Trophoblast cell (in vitro differentiated cells and primary cell): Measurements from ENCODE around the gene FREM1.
A peak's percentile ranks its signal among the peaks of the same experiment; 100 is the strongest.

ENCODE experiments used
- DNase-seq, 2 donors: peaks; one replicate each; pipeline ENCODE4 v3.0.0-alpha.2; 2016
- H2AFZ ChIP-seq: 2 replicates; pipeline ENCODE4 v1.6.1; 2013; ENCODE audit warnings: low read length, moderate library complexity, mild to moderate bottlenecking; ENCODE audit not compliant: insufficient read depth, poor library complexity
- H2AK5ac ChIP-seq: 2 replicates; pipeline ENCODE4 v1.6.1; 2013; ENCODE audit warnings: mild to moderate bottlenecking, low read length
- H2BK120ac ChIP-seq: 2 replicates; pipeline ENCODE4 v1.6.1; 2013; ENCODE audit warnings: low read length, mild to moderate bottlenecking, moderate library complexity; ENCODE audit not compliant: insufficient read depth, poor library complexity
- H2BK12ac ChIP-seq: 2 replicates; pipeline ENCODE4 v1.6.1; 2013; ENCODE audit warnings: mild to moderate bottlenecking, low read length, moderate library complexity
- H2BK5ac ChIP-seq: 2 replicates; pipeline ENCODE4 v1.6.1; 2013; ENCODE audit warnings: low read length, low read depth, moderate library complexity, mild to moderate bottlenecking; ENCODE audit not compliant: poor library complexity
- H3K14ac ChIP-seq: 2 replicates; pipeline ENCODE4 v1.6.1; 2013; ENCODE audit warnings: mild to moderate bottlenecking, low read length
- H3K18ac ChIP-seq: 2 replicates; pipeline ENCODE4 v1.6.1; 2013; ENCODE audit warnings: mild to moderate bottlenecking, low read length
- H3K23ac ChIP-seq: 2 replicates; pipeline ENCODE4 v1.6.1; 2013; ENCODE audit warnings: low read length
- H3K27ac ChIP-seq: 2 replicates; pipeline ENCODE4 v1.5.1; 2013; ENCODE audit warnings: low read depth, mild to moderate bottlenecking, inconsistent platforms, low read length, moderate library complexity
- H3K27me3 ChIP-seq: 2 replicates; pipeline ENCODE4 v1.6.1; 2013; ENCODE audit warnings: inconsistent platforms, mild to moderate bottlenecking, low read length, moderate library complexity; ENCODE audit not compliant: insufficient read depth
- H3K36me3 ChIP-seq, 2 experiments: 1 replicate in 1 of 2; 2 replicates in 1 of 2; pipeline ENCODE4 v1.6.1; 2013; ENCODE audit warnings: low read length in 2 of 2, mild to moderate bottlenecking in 2 of 2, moderate library complexity in 1 of 2; ENCODE audit not compliant: insufficient read depth in 2 of 2, control insufficient read depth in 1 of 2
- H3K4ac ChIP-seq: 2 replicates; pipeline ENCODE4 v1.6.1; 2013; ENCODE audit warnings: low read depth, mild to moderate bottlenecking, low read length, moderate library complexity
- H3K4me1 ChIP-seq, 2 experiments: 1 replicate in 1 of 2; 2 replicates in 1 of 2; pipeline ENCODE4 v1.6.1; 2013; ENCODE audit warnings: low read length in 2 of 2, mild to moderate bottlenecking in 2 of 2, moderate library complexity in 1 of 2; ENCODE audit not compliant: insufficient read depth in 2 of 2, control insufficient read depth in 1 of 2
- H3K4me2 ChIP-seq: 2 replicates; pipeline ENCODE4 v1.6.1; 2013; ENCODE audit warnings: inconsistent platforms, mild to moderate bottlenecking, low read length, moderate library complexity
- H3K4me3 ChIP-seq: 2 replicates; pipeline ENCODE4 v1.5.1; 2013; ENCODE audit warnings: mild to moderate bottlenecking, low read depth, low read length, inconsistent platforms
- H3K79me1 ChIP-seq: one replicate; pipeline ENCODE4 v1.6.1; 2013; ENCODE audit warnings: low read length
- H3K79me2 ChIP-seq: 2 replicates; pipeline ENCODE4 v1.6.1; 2013; ENCODE audit warnings: low read length, mild to moderate bottlenecking; ENCODE audit not compliant: control insufficient read depth, insufficient read depth, poor library complexity
- H3K9ac ChIP-seq: 2 replicates; pipeline ENCODE4 v1.6.1; 2013; ENCODE audit warnings: mild to moderate bottlenecking, low read length
- H3K9me3 ChIP-seq: 2 replicates; pipeline ENCODE4 v1.6.1; 2013; ENCODE audit warnings: low read depth, mild to moderate bottlenecking, control low read depth, inconsistent platforms, low read length; ENCODE audit not compliant: insufficient read depth
- H4K12ac ChIP-seq: 2 replicates; pipeline ENCODE4 v1.6.1; 2013; ENCODE audit warnings: low read depth, mild to moderate bottlenecking, low read length, moderate library complexity
- H4K8ac ChIP-seq: 2 replicates; pipeline ENCODE4 v1.6.1; 2013; ENCODE audit warnings: low read depth, mild to moderate bottlenecking, low read length, moderate library complexity
- H4K91ac ChIP-seq: one replicate; pipeline ENCODE4 v1.6.1; 2013; ENCODE audit warnings: low read depth, mild to moderate bottlenecking, low read length, moderate library complexity
- WGBS: extraction: QIAGEN DNeasy Blood & Tissue Kit; methylation state at CpG from one replicate; pipeline ENCODE4 v1.1.7; 2013; ENCODE audit warnings: missing lambda C conversion rate; ENCODE audit not compliant: insufficient read length, insufficient coverage; ENCODE audit errors: extremely low coverage; 5-methylcytosine and 5-hydroxymethylcytosine counted together

FREM1 gene

DNA sequence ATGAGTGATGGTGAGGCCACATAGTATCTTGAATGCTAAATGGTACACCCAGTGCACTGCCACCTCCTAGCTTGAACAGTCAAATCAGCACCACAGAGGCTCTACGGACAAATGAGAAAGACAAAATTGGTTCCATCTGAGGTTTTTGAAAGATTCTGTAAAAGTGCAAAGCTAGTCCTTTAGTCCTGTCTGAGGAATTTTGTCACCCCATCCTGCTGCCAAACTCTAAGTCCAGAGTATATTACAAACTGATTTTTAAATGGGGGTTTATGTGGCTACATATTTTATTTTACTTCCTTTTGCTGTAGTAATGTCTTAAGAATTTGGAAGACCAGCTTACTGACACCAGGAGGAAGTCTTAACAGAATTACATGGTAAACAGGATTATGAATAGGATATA is 7.7 kb downstream of the FREM1 start:
- Histone ChIP-seq H3K9ac (no peak overlapping the region), H3K14ac (no peak overlapping the region), H3K4ac (no peak overlapping the region), H4K91ac (no peak overlapping the region), H2BK12ac (no peak overlapping the region), H3K27me3 (no peaks in the 10 kb centered on the region), H3K23ac (no peak overlapping the region), H3K18ac (no peak overlapping the region), H3K4me2 (no peak overlapping the region), H3K9me3 (no peaks in the 10 kb centered on the region), H3K79me2 (peaks cover 6% of the 10 kb centered on the region), H3K27ac (no peak overlapping the region), H2BK5ac (no peak overlapping the region), H3K79me1 (peaks cover 6% of the 10 kb centered on the region), H2AK5ac (no peak overlapping the region), H3K4me3 (no peak overlapping the region), H2BK120ac (no peak overlapping the region), H3K4me1 (peaks cover 12 to 16% of the 10 kb centered on the region in 2 experiments), H2AFZ (no peak overlapping the region), H4K12ac (no peak overlapping the region), H3K36me3 (peaks cover 4 to 7% of the 10 kb centered on the region in 2 experiments), H4K8ac (no peak overlapping the region)
- no peak for DNase-seq
- WGBS = no CpG with 5 or more reads among the region's 1 CpG

- no peak overlapping the region for H4K8ac ChIP-seq
- WGBS = no CpG with 5 or more reads among the region's 4 CpGs
Measured at GRCh38 chr9:14899815-14900193, 10.4 kb downstream of the FREM1 start.

DNA sequence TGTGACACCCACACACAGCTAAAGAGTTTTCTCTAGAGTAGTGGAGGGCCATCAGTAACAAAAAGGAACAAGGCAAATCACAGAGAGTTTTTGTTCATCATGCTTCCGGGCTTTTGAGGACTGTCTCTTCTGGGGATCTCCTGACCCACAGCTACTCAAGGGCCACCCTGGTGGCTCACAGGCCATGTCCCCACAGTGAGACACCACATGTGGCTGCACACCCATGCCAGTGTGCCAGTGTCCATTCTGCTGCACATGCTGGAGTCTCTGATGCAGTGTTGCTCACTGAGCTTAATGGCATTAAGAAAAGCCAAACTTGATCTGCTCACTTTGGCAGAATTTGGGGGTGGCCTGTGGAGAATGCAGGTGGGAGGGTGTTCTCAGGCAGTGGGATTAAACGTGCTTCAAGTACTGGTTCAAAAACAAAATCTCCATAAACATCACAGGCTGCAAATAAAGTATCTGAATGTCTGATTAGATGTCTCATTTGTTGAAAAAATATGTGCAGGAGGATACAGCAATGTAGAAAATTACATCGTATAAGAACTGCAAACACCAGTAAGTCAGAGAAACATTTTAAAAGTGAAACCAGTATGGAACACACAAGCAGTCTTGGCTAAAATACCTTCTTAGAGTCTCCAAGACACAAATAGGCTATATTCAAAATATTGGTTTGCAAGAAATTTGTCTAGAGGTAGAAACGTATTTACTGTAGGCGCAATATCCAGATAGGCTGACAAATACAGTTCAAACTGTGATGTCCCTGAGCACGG is 11.0 kb downstream of the FREM1 start:
- no peak overlapping the region for H2AK5ac ChIP-seq
- no peak overlapping the region for H2BK12ac ChIP-seq
- no peak overlapping the region for H3K4ac ChIP-seq
- WGBS = no CpG with 5 or more reads among the region's 6 CpGs
- H3K4me2 ChIP-seq = no peak overlapping the region
- no peak overlapping the region for H4K12ac ChIP-seq
- no peak overlapping the region for H2BK5ac ChIP-seq
- H3K79me1 ChIP-seq = peaks cover 5% of the 10 kb centered on the region
- no peak overlapping the region for H3K27ac ChIP-seq
- H3K9ac ChIP-seq = no peak overlapping the region
- H4K91ac ChIP-seq = no peak overlapping the region
- no peak overlapping the region for H2AFZ ChIP-seq
- no peak overlapping the region for H3K18ac ChIP-seq
- H3K4me3 ChIP-seq = no peak overlapping the region
- H3K4me1 ChIP-seq = peaks cover 5 to 7% of the 10 kb centered on the region in 2 experiments
- H3K9me3 ChIP-seq = no peaks in the 10 kb centered on the region
- no peak overlapping the region for H3K23ac ChIP-seq
- H3K14ac ChIP-seq = no peak overlapping the region
- H3K36me3 ChIP-seq = peaks cover 3 to 4% of the 10 kb centered on the region in 2 experiments
- H4K8ac ChIP-seq = no peak overlapping the region
- no peaks in the 10 kb centered on the region for H3K27me3 ChIP-seq
- no peak for DNase-seq
- H2BK120ac ChIP-seq = no peak overlapping the region
- H3K79me2 ChIP-seq = peaks cover 2% of the 10 kb centered on the region

More at GRCh38 chr9:14899815-14900193, 10.4 kb downstream of the FREM1 start:
- Histone ChIP-seq H3K4me1 (peaks cover 9 to 12% of the 10 kb centered on the region in 2 experiments), H3K79me2 (peaks cover 6% of the 10 kb centered on the region), H3K27me3 (no peaks in the 10 kb centered on the region), H3K4me2 (no peak overlapping the region), H3K27ac (no peak overlapping the region), H3K14ac (no peak overlapping the region), H3K23ac (peak overlapping the region; percentile 33), H3K9ac (no peak overlapping the region), H2BK5ac (no peak overlapping the region), H3K18ac (no peak overlapping the region), H2BK120ac (no peak overlapping the region), H4K91ac (no peak overlapping the region), H2AFZ (no peak overlapping the region), H3K36me3 (peaks cover 4 to 7% of the 10 kb centered on the region in 2 experiments), H2BK12ac (no peak overlapping the region), H3K79me1 (peaks cover 9% of the 10 kb centered on the region), H3K9me3 (no peaks in the 10 kb centered on the region), H2AK5ac (no peak overlapping the region), H3K4ac (no peak overlapping the region), H4K12ac (no peak overlapping the region), H3K4me3 (no peak overlapping the region)
- no peak for DNase-seq

- Histone ChIP-seq H2BK120ac (peak overlapping the region; percentile 79), H2BK12ac (peak overlapping the region; percentile 50), H3K79me2 (no peaks in the 10 kb centered on the region), H3K14ac (no peak overlapping the region), H2BK5ac (peak overlapping the region; percentile 57), H2AFZ (no peak overlapping the region), H3K9ac (no peak overlapping the region), H4K8ac (peak overlapping the region; percentile 69), H3K9me3 (no peaks in the 10 kb centered on the region), H3K27me3 (no peaks in the 10 kb centered on the region), H3K36me3 (peaks cover 3 to 4% of the 10 kb centered on the region in 2 experiments), H3K27ac (peak overlapping the region; percentile 56), H3K4ac (peak overlapping the region; percentile 33), H4K12ac (no peak overlapping the region), H4K91ac (peak overlapping the region; percentile 28), H3K4me3 (no peak overlapping the region), H3K23ac (no peak overlapping the region), H2AK5ac (no peak overlapping the region), H3K4me1 (peaks cover 3 to 7% of the 10 kb centered on the region in 2 experiments), H3K18ac (peak overlapping the region; percentile 56), H3K4me2 (peak overlapping the region; percentile 7), H3K79me1 (peaks cover 5% of the 10 kb centered on the region)
- no CpG with 5 or more reads among the region's 1 CpG for WGBS
- DNase-seq = peak; percentile 13 to 71
Measured at GRCh38 chr9:14895806-14896205, 14.4 kb downstream of the FREM1 start.
